Measurements from ENCODE around the gene TMEM143.

The TMEM143 gene

DNA sequence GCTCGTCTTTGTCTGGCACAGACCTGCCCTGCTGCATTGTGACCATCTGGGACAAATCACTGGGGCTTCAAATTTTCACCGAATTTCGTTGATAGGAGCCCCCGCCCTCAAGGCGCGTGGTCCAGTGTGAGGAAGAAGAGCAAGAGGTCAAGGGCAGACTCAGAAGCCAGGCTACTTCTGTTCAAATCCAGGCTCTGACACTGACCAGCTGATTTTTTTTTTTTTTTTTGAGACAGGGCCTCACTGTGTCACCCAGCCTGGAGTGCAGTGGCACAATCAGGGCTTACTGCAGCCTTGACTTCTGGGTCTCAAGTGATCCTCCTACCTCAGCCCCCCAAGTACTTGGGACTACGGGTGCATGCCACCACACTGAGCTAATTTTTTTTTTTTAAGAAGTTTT is 7.6 kb upstream of the TMEM143 start:
- no peaks in the 10 kb centered on the region for H3K27me3 ChIP-seq (replicated peaks; ENCODE audit: control insufficient read depth, insufficient read depth, low read length, poor library complexity, severe bottlenecking)
- no peak for DNase-seq
- no peaks in the 10 kb centered on the region for H3K4me1 ChIP-seq (ENCODE audit: control insufficient read depth, insufficient read depth, low read length, poor library complexity, severe bottlenecking)
- no peak overlapping the region for H3K27ac ChIP-seq (ENCODE audit: insufficient read depth, low read length, poor library complexity, severe bottlenecking)
- no peaks in the 10 kb centered on the region for H3K36me3 ChIP-seq (ENCODE audit: control insufficient read depth, insufficient read depth, low read length)
- no peak overlapping the region for H3K4me3 ChIP-seq (ENCODE audit: insufficient read depth, low read depth, low read length, poor library complexity, severe bottlenecking)
- no peaks in the 10 kb centered on the region for H3K9me3 ChIP-seq (ENCODE audit: control insufficient read depth, low read length)

DNA sequence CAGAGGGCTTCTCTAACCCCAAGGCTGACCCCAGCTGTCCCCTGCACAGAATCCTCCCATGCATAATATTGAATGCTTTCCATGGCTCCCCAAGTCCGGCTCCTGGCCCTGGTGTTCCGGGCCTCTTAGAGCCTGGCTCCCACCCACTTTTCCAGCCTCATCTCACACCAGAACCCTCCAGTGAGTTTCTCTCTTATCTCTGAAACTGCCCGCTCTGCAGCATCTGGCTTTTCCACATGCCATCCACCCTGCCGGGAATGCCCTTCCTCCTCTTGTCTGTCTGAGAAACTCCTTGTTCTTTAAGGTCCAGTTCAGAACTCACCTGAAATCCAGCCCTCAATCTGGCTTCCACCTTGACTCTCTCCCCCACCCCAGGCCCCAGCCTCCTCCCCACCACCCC is 7.2 kb upstream of the TMEM143 start:
- no peaks in the 10 kb centered on the region for H3K9me3 ChIP-seq (ENCODE audit: control insufficient read depth, low read length)
- no peak overlapping the region for H3K4me3 ChIP-seq (ENCODE audit: insufficient read depth, low read depth, low read length, poor library complexity, severe bottlenecking)
- no peaks in the 10 kb centered on the region for H3K4me1 ChIP-seq (ENCODE audit: control insufficient read depth, insufficient read depth, low read length, poor library complexity, severe bottlenecking)
- H3K36me3 ChIP-seq (ENCODE audit: control insufficient read depth, insufficient read depth, low read length) = no peaks in the 10 kb centered on the region
- DNase-seq = no peak
- no peak overlapping the region for H3K27ac ChIP-seq (ENCODE audit: insufficient read depth, low read length, poor library complexity, severe bottlenecking)
- H3K27me3 ChIP-seq (replicated peaks; ENCODE audit: control insufficient read depth, insufficient read depth, low read length, poor library complexity, severe bottlenecking) = no peaks in the 10 kb centered on the region

DNA sequence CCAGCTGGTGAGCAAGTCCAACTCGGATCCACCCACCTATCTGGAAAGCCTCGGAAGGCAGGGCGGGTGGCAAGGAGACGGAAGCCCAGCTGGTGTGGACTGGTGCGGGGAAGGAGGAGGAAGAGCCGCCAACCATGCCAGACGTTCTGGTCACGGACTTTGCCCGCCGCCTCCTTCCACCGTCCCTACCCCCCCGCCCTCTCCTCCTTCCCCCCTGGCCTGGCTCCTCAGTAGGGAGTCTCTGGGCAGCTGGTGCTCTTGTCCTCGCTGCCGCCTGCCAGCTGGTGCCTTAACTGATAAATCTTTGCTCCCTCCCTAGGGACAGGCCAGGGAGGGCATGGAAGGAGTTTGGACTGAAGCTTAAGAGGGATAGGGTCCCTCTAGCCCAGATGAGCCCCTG is 5.2 kb upstream of the TMEM143 start:
- no peaks in the 10 kb centered on the region for H3K27me3 ChIP-seq (replicated peaks; ENCODE audit: control insufficient read depth, insufficient read depth, low read length, poor library complexity, severe bottlenecking)
- no peaks in the 10 kb centered on the region for H3K9me3 ChIP-seq (ENCODE audit: control insufficient read depth, low read length)
- H3K4me1 ChIP-seq (ENCODE audit: control insufficient read depth, insufficient read depth, low read length, poor library complexity, severe bottlenecking) = peaks cover 3% of the 10 kb centered on the region
- DNase-seq = no peak
- H3K4me3 ChIP-seq (ENCODE audit: insufficient read depth, low read depth, low read length, poor library complexity, severe bottlenecking) = no peak overlapping the region
- no peaks in the 10 kb centered on the region for H3K36me3 ChIP-seq (ENCODE audit: control insufficient read depth, insufficient read depth, low read length)
- no peak overlapping the region for H3K27ac ChIP-seq (ENCODE audit: insufficient read depth, low read length, poor library complexity, severe bottlenecking)

DNA sequence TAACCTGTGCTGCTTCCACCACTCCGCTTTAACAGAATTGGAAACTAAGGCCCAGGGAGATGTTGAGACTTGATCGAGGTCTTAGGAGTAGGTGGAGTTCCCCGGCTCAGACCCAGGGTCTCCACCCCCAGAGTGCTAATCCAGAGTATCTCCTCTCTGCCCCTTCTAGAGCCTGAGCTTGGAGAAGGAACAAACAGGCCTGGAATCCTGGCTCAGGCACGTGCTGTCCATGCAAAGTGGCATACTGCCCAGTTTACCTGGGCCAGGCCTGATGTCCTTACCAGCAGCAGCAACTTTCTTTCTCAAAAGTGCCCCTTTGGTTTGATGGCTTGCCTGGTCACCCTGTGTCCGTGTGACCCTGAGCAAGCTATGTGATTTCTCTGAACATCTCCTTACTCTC is 4.1 kb upstream of the TMEM143 start:
- no peak overlapping the region for H3K27ac ChIP-seq (ENCODE audit: insufficient read depth, low read length, poor library complexity, severe bottlenecking)
- no peak for DNase-seq
- H3K27me3 ChIP-seq (replicated peaks; ENCODE audit: control insufficient read depth, insufficient read depth, low read length, poor library complexity, severe bottlenecking) = no peaks in the 10 kb centered on the region
- no peaks in the 10 kb centered on the region for H3K36me3 ChIP-seq (ENCODE audit: control insufficient read depth, insufficient read depth, low read length)
- no peaks in the 10 kb centered on the region for H3K9me3 ChIP-seq (ENCODE audit: control insufficient read depth, low read length)
- no peak overlapping the region for H3K4me3 ChIP-seq (ENCODE audit: insufficient read depth, low read depth, low read length, poor library complexity, severe bottlenecking)
- H3K4me1 ChIP-seq (ENCODE audit: control insufficient read depth, insufficient read depth, low read length, poor library complexity, severe bottlenecking) = peaks cover 9% of the 10 kb centered on the region

DNA sequence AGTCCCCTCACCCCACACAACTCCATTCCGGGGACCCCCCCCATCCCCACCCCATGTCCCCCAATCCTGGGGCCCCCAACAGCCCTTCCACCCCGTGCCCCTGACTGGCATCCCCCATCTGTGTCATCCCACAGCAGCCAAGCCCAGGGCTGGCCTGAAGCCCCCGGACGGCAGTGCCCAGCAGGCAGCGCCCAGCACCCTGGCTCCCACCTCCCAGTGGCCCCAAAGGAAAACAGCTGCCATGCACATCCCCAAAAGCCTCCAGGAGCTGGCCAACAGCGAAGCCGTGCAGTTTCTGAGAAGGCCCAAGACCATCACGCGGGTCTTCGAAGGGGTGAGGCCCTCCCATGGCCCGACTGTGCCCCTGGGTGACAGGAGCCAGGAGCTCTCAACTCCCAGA is 1.9 kb upstream of the TMEM143 start:
- Histone ChIP-seq H3K27me3 (replicated peaks; ENCODE audit: control insufficient read depth, insufficient read depth, low read length, poor library complexity, severe bottlenecking) (no peaks in the 10 kb centered on the region), H3K36me3 (ENCODE audit: control insufficient read depth, insufficient read depth, low read length) (no peaks in the 10 kb centered on the region), H3K4me1 (ENCODE audit: control insufficient read depth, insufficient read depth, low read length, poor library complexity, severe bottlenecking) (peaks cover 12% of the 10 kb centered on the region), H3K9me3 (ENCODE audit: control insufficient read depth, low read length) (no peaks in the 10 kb centered on the region), H3K4me3 (ENCODE audit: insufficient read depth, low read depth, low read length, poor library complexity, severe bottlenecking) (no peak overlapping the region), H3K27ac (ENCODE audit: insufficient read depth, low read length, poor library complexity, severe bottlenecking) (no peak overlapping the region)
- no peak for DNase-seq

DNA sequence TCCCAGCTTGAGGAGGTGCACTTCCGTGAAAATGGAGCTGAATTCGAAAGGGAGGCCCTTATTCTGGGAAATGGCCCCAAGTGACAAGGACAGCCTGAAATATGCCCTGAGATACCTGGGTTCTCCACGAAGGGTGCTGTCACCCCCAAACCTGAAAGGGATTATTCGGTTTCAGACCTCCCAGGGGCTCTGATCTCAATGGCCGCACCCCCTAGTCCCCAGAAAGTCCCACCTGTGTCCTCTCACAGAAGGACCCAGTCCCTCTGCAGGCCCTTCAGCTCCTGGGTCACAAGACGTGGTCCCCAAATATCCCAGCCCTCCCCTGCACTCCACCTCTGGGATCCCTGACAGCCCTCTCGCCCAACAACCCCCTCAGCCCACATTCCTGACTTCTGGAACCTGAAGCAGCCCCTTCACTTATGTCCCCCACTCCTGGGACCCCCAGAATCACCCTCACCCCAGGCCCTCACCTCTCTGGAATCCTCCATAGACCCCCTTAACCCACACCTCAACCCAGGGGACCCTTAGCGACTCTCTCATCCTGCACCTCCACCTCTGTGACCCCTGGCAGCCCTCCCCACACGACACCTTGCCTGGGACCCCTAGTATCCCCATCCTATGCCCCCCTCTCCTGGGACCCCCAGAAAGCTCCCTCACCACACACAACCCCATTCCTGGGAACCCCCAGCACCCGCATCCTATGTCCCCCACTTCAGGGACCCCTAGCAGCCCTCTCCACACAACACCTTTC is 1.0 kb upstream of the TMEM143 start:
- no peak for DNase-seq
- H3K9me3 ChIP-seq (ENCODE audit: control insufficient read depth, low read length) = no peaks in the 10 kb centered on the region
- H3K27me3 ChIP-seq (replicated peaks; ENCODE audit: control insufficient read depth, insufficient read depth, low read length, poor library complexity, severe bottlenecking) = no peaks in the 10 kb centered on the region
- peaks cover 2% of the 10 kb centered on the region for H3K36me3 ChIP-seq (ENCODE audit: control insufficient read depth, insufficient read depth, low read length)
- peak overlapping the region; percentile 47 for H3K4me3 ChIP-seq (ENCODE audit: insufficient read depth, low read depth, low read length, poor library complexity, severe bottlenecking)
- peaks cover 12% of the 10 kb centered on the region for H3K4me1 ChIP-seq (ENCODE audit: control insufficient read depth, insufficient read depth, low read length, poor library complexity, severe bottlenecking)
- H3K27ac ChIP-seq (ENCODE audit: insufficient read depth, low read length, poor library complexity, severe bottlenecking) = peak overlapping the region; percentile 77

DNA sequence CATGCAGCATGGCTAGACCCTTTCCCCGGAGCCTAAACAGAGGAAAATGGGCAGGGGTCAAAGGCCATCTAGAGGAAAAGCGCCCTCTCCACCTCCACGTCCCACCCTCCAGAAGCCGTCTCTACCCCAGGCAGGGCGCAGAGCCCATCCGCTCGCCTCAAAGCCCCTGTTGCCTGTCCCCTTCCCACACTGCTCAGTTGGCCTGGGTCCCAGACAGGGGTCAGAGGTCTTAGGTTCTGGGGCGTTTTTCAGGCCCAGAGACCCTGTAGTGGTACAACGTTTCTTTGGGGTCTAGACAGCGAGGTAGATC is 285 bp downstream of the TMEM143 start:
- no peaks in the 10 kb centered on the region for H3K9me3 ChIP-seq (ENCODE audit: control insufficient read depth, low read length)
- no peak for DNase-seq
- H3K4me3 ChIP-seq (ENCODE audit: insufficient read depth, low read depth, low read length, poor library complexity, severe bottlenecking) = peak overlapping the region; percentile 66
- peaks cover 12% of the 10 kb centered on the region for H3K4me1 ChIP-seq (ENCODE audit: control insufficient read depth, insufficient read depth, low read length, poor library complexity, severe bottlenecking)
- peaks cover 4% of the 10 kb centered on the region for H3K36me3 ChIP-seq (ENCODE audit: control insufficient read depth, insufficient read depth, low read length)
- H3K27ac ChIP-seq (ENCODE audit: insufficient read depth, low read length, poor library complexity, severe bottlenecking) = peak overlapping the region; percentile 76
- H3K27me3 ChIP-seq (replicated peaks; ENCODE audit: control insufficient read depth, insufficient read depth, low read length, poor library complexity, severe bottlenecking) = no peaks in the 10 kb centered on the region

DNA sequence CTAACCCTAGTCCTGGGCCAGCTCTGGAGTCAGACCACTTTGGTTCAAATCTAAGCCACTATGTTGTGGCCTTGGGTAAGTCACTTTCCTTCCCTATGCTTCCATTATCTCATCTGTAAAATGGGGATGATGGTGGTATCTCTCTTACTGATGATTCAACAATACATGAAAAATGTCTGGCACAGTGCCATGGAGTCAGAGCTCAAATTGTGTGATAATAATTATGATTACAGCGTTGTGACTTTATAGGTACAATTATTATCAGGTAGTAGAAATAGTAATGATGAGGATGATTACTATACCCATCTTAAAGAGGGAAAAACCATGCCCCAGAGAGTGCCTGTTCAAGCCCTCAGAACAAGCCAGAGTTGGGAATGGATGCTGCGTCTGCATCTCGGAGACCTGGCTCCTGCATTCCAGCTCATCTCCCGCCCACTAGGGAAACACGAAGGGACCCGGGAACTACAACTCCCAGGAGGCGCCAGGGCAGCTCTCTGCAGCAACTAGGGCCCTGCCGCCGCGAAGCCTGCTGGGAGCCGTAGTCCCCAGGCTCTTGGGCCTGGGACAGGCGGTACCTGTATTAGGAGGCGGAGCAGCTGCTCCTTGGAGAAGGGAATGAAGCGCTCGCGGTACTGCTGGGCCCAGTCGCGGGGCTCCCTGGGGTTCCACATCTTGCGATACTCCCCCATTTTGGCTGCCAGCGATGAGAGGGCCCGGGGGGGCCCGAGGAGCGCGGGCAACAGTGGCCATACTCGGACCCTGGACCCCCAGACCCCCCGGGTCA is 832 bp downstream of the TMEM143 start:
- H3K9me3 ChIP-seq (ENCODE audit: control insufficient read depth, low read length) = no peaks in the 10 kb centered on the region
- peak; percentile 77 to 87 (median 80) for DNase-seq
- H3K27me3 ChIP-seq (replicated peaks; ENCODE audit: control insufficient read depth, insufficient read depth, low read length, poor library complexity, severe bottlenecking) = no peaks in the 10 kb centered on the region
- H3K4me3 ChIP-seq (ENCODE audit: insufficient read depth, low read depth, low read length, poor library complexity, severe bottlenecking) = peak overlapping the region; percentile 66
- H3K4me1 ChIP-seq (ENCODE audit: control insufficient read depth, insufficient read depth, low read length, poor library complexity, severe bottlenecking) = peaks cover 12% of the 10 kb centered on the region
- peaks cover 4% of the 10 kb centered on the region for H3K36me3 ChIP-seq (ENCODE audit: control insufficient read depth, insufficient read depth, low read length)
- peak overlapping the region; percentile 76 for H3K27ac ChIP-seq (ENCODE audit: insufficient read depth, low read length, poor library complexity, severe bottlenecking)

DNA sequence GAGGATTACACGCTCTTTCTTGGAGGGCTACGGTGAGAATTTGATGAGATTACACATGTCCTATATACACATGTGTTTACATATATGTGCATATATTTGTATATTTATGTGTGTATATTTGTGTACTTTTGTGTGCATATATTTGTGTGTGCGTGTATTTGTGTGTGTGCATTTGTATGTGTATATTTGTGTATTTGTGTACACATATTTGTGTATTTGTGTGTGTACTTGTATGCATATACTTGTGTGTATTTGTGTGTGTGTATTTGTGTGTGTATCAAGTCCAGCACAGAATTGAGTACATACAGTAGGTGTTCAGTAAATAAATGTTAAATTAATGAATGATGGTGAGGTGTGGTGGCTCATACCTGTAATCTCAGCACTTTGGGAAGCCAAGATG is 1.8 kb downstream of the TMEM143 start:
- peaks cover 12% of the 10 kb centered on the region for H3K4me1 ChIP-seq (ENCODE audit: control insufficient read depth, insufficient read depth, low read length, poor library complexity, severe bottlenecking)
- no peak overlapping the region for H3K4me3 ChIP-seq (ENCODE audit: insufficient read depth, low read depth, low read length, poor library complexity, severe bottlenecking)
- no peaks in the 10 kb centered on the region for H3K27me3 ChIP-seq (replicated peaks; ENCODE audit: control insufficient read depth, insufficient read depth, low read length, poor library complexity, severe bottlenecking)
- DNase-seq = no peak
- H3K36me3 ChIP-seq (ENCODE audit: control insufficient read depth, insufficient read depth, low read length) = peaks cover 4% of the 10 kb centered on the region
- no peak overlapping the region for H3K27ac ChIP-seq (ENCODE audit: insufficient read depth, low read length, poor library complexity, severe bottlenecking)
- H3K9me3 ChIP-seq (ENCODE audit: control insufficient read depth, low read length) = no peaks in the 10 kb centered on the region

DNA sequence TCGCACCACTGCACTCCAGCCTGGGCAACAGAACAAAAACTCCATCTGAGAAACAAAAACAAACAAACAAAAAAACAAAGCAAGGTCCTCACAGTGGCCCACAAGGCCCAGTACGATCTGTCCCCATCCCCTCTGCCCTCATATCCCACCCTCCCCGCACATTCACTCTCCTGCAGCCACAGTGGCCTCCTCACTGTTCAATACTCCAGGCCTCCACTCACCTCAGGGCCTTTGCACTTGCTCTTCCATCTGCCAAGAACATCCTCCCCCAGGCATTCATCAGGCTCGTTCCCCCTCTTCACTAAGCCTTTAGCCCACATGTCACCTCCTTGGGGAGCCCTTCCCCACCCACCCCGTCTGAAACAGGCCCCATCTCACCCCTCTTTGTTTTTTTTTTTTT is 4.6 kb downstream of the TMEM143 start:
- H3K4me1 ChIP-seq (ENCODE audit: control insufficient read depth, insufficient read depth, low read length, poor library complexity, severe bottlenecking) = peaks cover 9% of the 10 kb centered on the region
- H3K27ac ChIP-seq (ENCODE audit: insufficient read depth, low read length, poor library complexity, severe bottlenecking) = no peak overlapping the region
- H3K36me3 ChIP-seq (ENCODE audit: control insufficient read depth, insufficient read depth, low read length) = peaks cover 4% of the 10 kb centered on the region
- no peaks in the 10 kb centered on the region for H3K9me3 ChIP-seq (ENCODE audit: control insufficient read depth, low read length)
- H3K27me3 ChIP-seq (replicated peaks; ENCODE audit: control insufficient read depth, insufficient read depth, low read length, poor library complexity, severe bottlenecking) = no peaks in the 10 kb centered on the region
- DNase-seq = no peak
- H3K4me3 ChIP-seq (ENCODE audit: insufficient read depth, low read depth, low read length, poor library complexity, severe bottlenecking) = no peak overlapping the region
